H9 (cell line): Measurements from ENCODE around the gene ST6GALNAC6. TPM values are rescaled to one million over a fixed set of nuclear protein-coding genes. Genes with fewer than 3 reads are reported as not detected.

Source experiments
- DNase-seq: peaks from one replicate; pipeline ENCODE4 v3.0.0-alpha.2; 2017
- H2AFZ ChIP-seq: one replicate; pipeline ENCODE4 v1.6.1; 2013; ENCODE audit warnings: mild to moderate bottlenecking, low read length, control low read depth, moderate library complexity
- H2AK5ac ChIP-seq: 2 replicates; pipeline ENCODE4 v1.6.1; 2013; ENCODE audit warnings: low read length, control low read depth, mixed read lengths; ENCODE audit not compliant: insufficient read length
- H2BK120ac ChIP-seq: one replicate; pipeline ENCODE4 v1.6.1; 2013; ENCODE audit warnings: low read depth, mild to moderate bottlenecking, low read length, control low read depth, inconsistent platforms; ENCODE audit not compliant: poor library complexity, severe bottlenecking
- H2BK12ac ChIP-seq: 2 replicates; pipeline ENCODE4 v1.6.1; 2013; ENCODE audit warnings: low read length, control low read depth, mixed read lengths, low read depth; ENCODE audit not compliant: insufficient read length
- H2BK15ac ChIP-seq: 2 replicates; pipeline ENCODE4 v1.6.1; 2013; ENCODE audit warnings: low read depth, low read length, control low read depth
- H2BK20ac ChIP-seq: one replicate; pipeline ENCODE4 v1.6.1; 2013; ENCODE audit warnings: low read depth, mild to moderate bottlenecking, low read length, control low read depth, inconsistent platforms; ENCODE audit not compliant: poor library complexity, severe bottlenecking
- H2BK5ac ChIP-seq: 2 replicates; pipeline ENCODE4 v1.6.1; 2013; ENCODE audit warnings: low read length, control low read depth, mixed read lengths; ENCODE audit not compliant: insufficient read length
- H3K14ac ChIP-seq: 2 replicates; pipeline ENCODE4 v1.6.1; 2013; ENCODE audit warnings: low read length, control low read depth; ENCODE audit not compliant: insufficient read depth
- H3K18ac ChIP-seq: 2 replicates; pipeline ENCODE4 v1.6.1; 2013; ENCODE audit warnings: low read depth, mild to moderate bottlenecking, mixed read lengths, low read length, control low read depth; ENCODE audit not compliant: insufficient read length
- H3K23ac ChIP-seq: 2 replicates; pipeline ENCODE4 v1.6.1; 2013; ENCODE audit warnings: low read length, control low read depth, mixed read lengths, low read depth; ENCODE audit not compliant: insufficient read length
- H3K23me2 ChIP-seq: 2 replicates; pipeline ENCODE4 v1.6.1; 2013; ENCODE audit warnings: low read depth, mild to moderate bottlenecking, mixed read lengths, low read length, control low read depth; ENCODE audit not compliant: insufficient read length, poor library complexity, severe bottlenecking
- H3K27ac ChIP-seq: 2 replicates; pipeline ENCODE4 v1.5.1; 2013; ENCODE audit warnings: low read length, control low read depth, mixed read lengths, low read depth; ENCODE audit not compliant: insufficient read length
- H3K27me3 ChIP-seq: 2 replicates; pipeline ENCODE4 v1.6.1; 2013; ENCODE audit warnings: low read length, control low read depth, inconsistent platforms; ENCODE audit not compliant: insufficient read depth
- H3K4ac ChIP-seq: 2 replicates; pipeline ENCODE4 v1.6.1; 2013; ENCODE audit warnings: low read depth, mild to moderate bottlenecking, control low read depth, inconsistent platforms, low read length, moderate library complexity
- H3K4me1 ChIP-seq: 2 replicates; pipeline ENCODE4 v1.6.1; 2013; ENCODE audit warnings: low read length, control low read depth, inconsistent platforms; ENCODE audit not compliant: insufficient read depth
- H3K4me2 ChIP-seq: 2 replicates; pipeline ENCODE4 v1.6.1; 2013; ENCODE audit warnings: low read length, control low read depth, mixed read lengths; ENCODE audit not compliant: insufficient read length, insufficient read depth
- H3K56ac ChIP-seq: 2 replicates; pipeline ENCODE4 v1.6.1; 2013; ENCODE audit warnings: low read depth, mild to moderate bottlenecking, mixed read lengths, low read length, control low read depth; ENCODE audit not compliant: insufficient read length
- H3K79me1 ChIP-seq: 2 replicates; pipeline ENCODE4 v1.6.1; 2013; ENCODE audit warnings: low read depth, mild to moderate bottlenecking, moderate library complexity, low read length, control low read depth, inconsistent platforms; ENCODE audit not compliant: insufficient read depth, poor library complexity, severe bottlenecking
- H3K79me2 ChIP-seq: 2 replicates; pipeline ENCODE4 v1.6.1; 2013; ENCODE audit warnings: low read length, control low read depth, inconsistent platforms; ENCODE audit not compliant: insufficient read depth
- H3K9ac ChIP-seq: 2 replicates; pipeline ENCODE4 v1.6.1; 2013; ENCODE audit warnings: low read length, control low read depth, mixed read lengths; ENCODE audit not compliant: insufficient read length; ENCODE audit errors: extremely low read depth
- H3K9me3 ChIP-seq: one replicate; pipeline ENCODE4 v1.6.1; 2013; ENCODE audit warnings: low read depth, low read length, inconsistent platforms; ENCODE audit not compliant: control insufficient read depth
- H3T11ph ChIP-seq: one replicate; pipeline ENCODE4 v1.6.1; 2013; ENCODE audit warnings: mild to moderate bottlenecking, low read length, control low read depth, inconsistent platforms
- H4K20me1 ChIP-seq: one replicate; pipeline ENCODE4 v1.6.1; 2013; ENCODE audit not compliant: control insufficient read depth, insufficient read length, insufficient read depth
- H4K5ac ChIP-seq: 2 replicates; pipeline ENCODE4 v1.6.1; 2013; ENCODE audit warnings: low read depth, mild to moderate bottlenecking, mixed read lengths, low read length, control low read depth; ENCODE audit not compliant: insufficient read length
- H4K8ac ChIP-seq: replicated peaks from 2 replicates; pipeline ENCODE4 v1.6.1; 2013; ENCODE audit warnings: low read length, control low read depth, mixed read lengths, low read depth; ENCODE audit not compliant: insufficient read length
- H4K91ac ChIP-seq: 2 replicates; pipeline ENCODE4 v1.6.1; 2013; ENCODE audit warnings: low read depth, mild to moderate bottlenecking, moderate library complexity, mixed read lengths, low read length, control low read depth; ENCODE audit not compliant: insufficient read length
- H3K27ac Mint-ChIP-seq, 3 experiments: 2 replicates in 2 of 3; 3 replicates in 1 of 3; pipeline ENCODE4 v1.8.0; 2020 to 2021; ENCODE audit warnings: mixed read lengths in 3 of 3, mild to moderate bottlenecking in 1 of 3, moderate library complexity in 1 of 3
- H3K27me3 Mint-ChIP-seq: 2 replicates; pipeline ENCODE4 v1.8.0; 2021; ENCODE audit warnings: low read depth, mild to moderate bottlenecking, moderate library complexity, mixed read lengths
- H3K36me3 Mint-ChIP-seq, 3 experiments: 2 replicates in 2 of 3; 3 replicates in 1 of 3; pipeline ENCODE4 v1.8.0; 2020 to 2021; ENCODE audit warnings: low read depth in 3 of 3, mixed read lengths in 3 of 3; ENCODE audit not compliant: insufficient read depth in 1 of 3
- H3K4me1 Mint-ChIP-seq, 2 experiments: 2 replicates each; pipeline ENCODE4 v1.8.0; 2020; ENCODE audit warnings: mixed read lengths in 2 of 2
- H3K4me3 Mint-ChIP-seq, 2 experiments: 2 replicates in 1 of 2; 3 replicates in 1 of 2; pipeline ENCODE4 v1.8.0; 2020 to 2021; ENCODE audit warnings: mild to moderate bottlenecking in 2 of 2, mixed read lengths in 2 of 2, moderate library complexity in 1 of 2
- H3K9me3 Mint-ChIP-seq, 2 experiments: 2 replicates in 1 of 2; 3 replicates in 1 of 2; pipeline ENCODE4 v1.8.0; 2020; ENCODE audit warnings: mild to moderate bottlenecking in 2 of 2, mixed read lengths in 2 of 2, moderate library complexity in 1 of 2
- CTCF ChIP-seq: fragments of 200-600 bp; sonication (generic); conservative IDR thresholded peaks from 3 replicates; pipeline ENCODE4 v1.8.0; 2021; ENCODE audit warnings: antibody characterized with exemption, mild to moderate bottlenecking
- WGBS: extraction: QIAGEN DNeasy Blood & Tissue Kit; methylation state at CpG from one replicate; pipeline ENCODE4 v1.1.7; 2013; ENCODE audit warnings: missing lambda C conversion rate, low lambda C conversion rate, mixed read lengths; ENCODE audit not compliant: insufficient read length; ENCODE audit errors: extremely low coverage; 5-methylcytosine and 5-hydroxymethylcytosine counted together
- total RNA-seq: library from RNA; stranded (reverse); gene quantifications from 2 replicates; pipeline ENCODE4 v1.2.1, GENCODE V29; 2021

Gene ST6GALNAC6
- total RNA-seq, 1 experiment from 2014 or later: 29.8 TPM

- Histone ChIP-seq H3K4me1 (peaks cover 2% of the 10 kb centered on the region; the same call in 1 of the 2 replicates), H2BK120ac (no peak overlapping the region), H3K79me1 (no peaks in the 10 kb centered on the region), H2BK20ac (no peak overlapping the region), H2BK12ac (no peak overlapping the region), H3K14ac (no peak overlapping the region), H3K23ac (no peak overlapping the region), H4K5ac (no peak overlapping the region), H2AFZ (no peak overlapping the region), H3K4ac (no peak overlapping the region), H2BK5ac (no peak overlapping the region), H3K79me2 (no peaks in the 10 kb centered on the region), H3K23me2 (peaks cover 12% of the 10 kb centered on the region), H3K27me3 (no peaks in the 10 kb centered on the region), H4K8ac (no peak overlapping the region), H3K27ac (no peak overlapping the region), H3T11ph (no peak overlapping the region), H2AK5ac (no peak overlapping the region), H4K91ac (no peak overlapping the region), H3K4me2 (no peak overlapping the region), H3K9me3 (no peaks in the 10 kb centered on the region), H3K9ac (no peak overlapping the region), H3K56ac (no peak overlapping the region), H4K20me1 (no peaks in the 10 kb centered on the region), H3K18ac (no peak overlapping the region), H2BK15ac (no peak overlapping the region)
- H3K36me3 Mint-ChIP-seq: peaks cover 2 to 6% (median 6%) of the 10 kb centered on the region in 3 experiments; a peak in 6 of 7 replicates
- peaks cover 20% of the 10 kb centered on the region for H3K27me3 Mint-ChIP-seq
- TF ChIP-seq CTCF: no peak
- H3K4me1 Mint-ChIP-seq: peaks cover 6 to 11% of the 10 kb centered on the region in 2 experiments; a peak in 2 of 4 replicates
- H3K4me3 Mint-ChIP-seq: no peak overlapping the region
- DNase-seq: peak; percentile 72
- H3K9me3 Mint-ChIP-seq: no peaks in the 10 kb centered on the region; a peak in 1 of 5 replicates
- WGBS: no CpG with 5 or more reads among the region's 6 CpGs
- no peak overlapping the region for H3K27ac Mint-ChIP-seq
These were observed 23.6 kb upstream of the ST6GALNAC6 start for GRCh38 chr9:127923046-127923445.
